GM23338 (cell line): ENCODE results near the gene SIRT7. TPM values are rescaled to one million over a fixed set of nuclear protein-coding genes. Genes with fewer than 3 reads are reported as not detected.

Source experiments
- ATAC-seq: fragments of 200-7000 bp; cut with Tn5 transposase; 3 replicates; pipeline ENCODE4 v1.9.1; 2020
- DNase-seq: peaks from one replicate; pipeline ENCODE4 v3.0.0-alpha.2; 2015; ENCODE audit warnings: low spot score
- H2AFZ ChIP-seq: fragments of 200-600 bp; sonication (generic); 2 replicates; pipeline ENCODE4 v1.8.0; 2016; ENCODE audit warnings: antibody characterized with exemption, mild to moderate bottlenecking, moderate library complexity
- H3F3A ChIP-seq: fragments of 200-600 bp; sonication (generic); replicated peaks from 2 replicates; pipeline ENCODE4 v1.8.0; 2017; ENCODE audit warnings: antibody characterized with exemption, mixed run types, low read depth
- H3K27ac ChIP-seq: fragments of 200-600 bp; sonication (generic); 2 replicates; pipeline ENCODE4 v1.6.1; 2016; ENCODE audit warnings: low read depth
- H3K27me3 ChIP-seq: fragments of 200-600 bp; sonication (generic); 2 replicates; pipeline ENCODE4 v1.8.0; 2016; ENCODE audit warnings: mild to moderate bottlenecking, mixed run types, moderate library complexity; ENCODE audit not compliant: insufficient read depth
- H3K36me3 ChIP-seq: fragments of 200-600 bp; sonication (generic); 2 replicates; pipeline ENCODE4 v1.8.0; 2016; ENCODE audit warnings: mild to moderate bottlenecking; ENCODE audit not compliant: insufficient read depth
- H3K4me1 ChIP-seq: fragments of 200-600 bp; sonication (generic); 2 replicates; pipeline ENCODE4 v1.8.0; 2016; ENCODE audit warnings: mild to moderate bottlenecking, moderate library complexity; ENCODE audit not compliant: insufficient read depth
- H3K4me2 ChIP-seq: fragments of 200-600 bp; sonication (generic); 2 replicates; pipeline ENCODE4 v1.7.1; 2017; ENCODE audit warnings: mixed run types
- H3K4me3 ChIP-seq: fragments of 200-600 bp; sonication (generic); 2 replicates; pipeline ENCODE4 v1.6.1; 2016; ENCODE audit warnings: mixed run types
- H3K79me2 ChIP-seq: fragments of 200-600 bp; sonication (generic); replicated peaks from 2 replicates; pipeline ENCODE4 v1.8.0; 2017; ENCODE audit warnings: mild to moderate bottlenecking; ENCODE audit not compliant: insufficient read depth
- H3K9me2 ChIP-seq: fragments of 200-600 bp; sonication (generic); 2 replicates; pipeline ENCODE4 v1.8.0; 2017; ENCODE audit not compliant: insufficient read depth
- H4K20me1 ChIP-seq: fragments of 200-600 bp; sonication (generic); replicated peaks from 2 replicates; pipeline ENCODE4 v1.8.0; 2017; ENCODE audit warnings: mild to moderate bottlenecking; ENCODE audit not compliant: insufficient read depth
- H3K27ac Mint-ChIP-seq: 2 replicates; pipeline ENCODE4 v1.8.0; 2020; ENCODE audit warnings: inconsistent platforms, mild to moderate bottlenecking, moderate library complexity, mixed read lengths
- H3K27me3 Mint-ChIP-seq: 3 replicates; pipeline ENCODE4 v1.8.0; 2022; ENCODE audit warnings: low read depth, mild to moderate bottlenecking, moderate library complexity, mixed read lengths, inconsistent platforms; ENCODE audit not compliant: insufficient read depth, poor library complexity
- H3K36me3 Mint-ChIP-seq: 3 replicates; pipeline ENCODE4 v1.8.0; 2021; ENCODE audit warnings: low read depth, mild to moderate bottlenecking, inconsistent platforms, moderate library complexity, mixed read lengths
- H3K4me1 Mint-ChIP-seq: 3 replicates; pipeline ENCODE4 v1.8.0; 2020; ENCODE audit warnings: mild to moderate bottlenecking, inconsistent platforms, mixed read lengths
- H3K4me3 Mint-ChIP-seq: 3 replicates; pipeline ENCODE4 v1.8.0; 2021; ENCODE audit warnings: moderate library complexity, mild to moderate bottlenecking, inconsistent platforms, mixed read lengths
- H3K9me3 Mint-ChIP-seq: 3 replicates; pipeline ENCODE4 v1.8.0; 2020; ENCODE audit warnings: moderate library complexity, mild to moderate bottlenecking, inconsistent platforms, mixed read lengths
- CREB1 ChIP-seq: fragments of 250-450 bp; sonication (Bioruptor Pico); IDR thresholded peaks from 2 replicates; pipeline ENCODE4 v1.5.0; 2020; ENCODE audit warnings: low read depth, mild to moderate bottlenecking, moderate library complexity
- EZH2 ChIP-seq: fragments of 200-600 bp; sonication (generic); IDR thresholded peaks from one replicate; pipeline ENCODE4 v1.8.0; 2017; ENCODE audit warnings: antibody characterized with exemption, mild to moderate bottlenecking, low read depth; ENCODE audit not compliant: unreplicated experiment
- EZH2phosphoT487 ChIP-seq: fragments of 200-600 bp; sonication (generic); IDR thresholded peaks from one replicate; pipeline ENCODE4 v1.8.1; 2018; ENCODE audit warnings: antibody characterized with exemption; ENCODE audit not compliant: unreplicated experiment
- JUNB ChIP-seq: IDR thresholded peaks from one replicate; pipeline ENCODE4 v1.6.1; 2016; ENCODE audit warnings: antibody characterized with exemption; ENCODE audit not compliant: unreplicated experiment
- NANOG ChIP-seq: IDR thresholded peaks from 2 replicates; pipeline ENCODE4 v1.6.1; 2016; ENCODE audit warnings: antibody characterized with exemption, borderline replicate concordance
- POLR2AphosphoS5 ChIP-seq: IDR thresholded peaks from 2 replicates; pipeline ENCODE4 v1.6.1; 2016; ENCODE audit warnings: antibody characterized with exemption, low read depth
- STAT1 ChIP-seq: IDR thresholded peaks from one replicate; pipeline ENCODE4 v1.6.1; 2016; ENCODE audit warnings: antibody characterized with exemption; ENCODE audit not compliant: unreplicated experiment
- ZNF114 ChIP-seq: fragments of 250-450 bp; sonication (Bioruptor Pico); IDR thresholded peaks from 2 replicates; pipeline ENCODE4 v1.5.0; 2020; ENCODE audit warnings: mild to moderate bottlenecking, moderate library complexity
- ZNF331 ChIP-seq: fragments of 250-450 bp; sonication (Bioruptor Pico); IDR thresholded peaks from 2 replicates; pipeline ENCODE4 v1.5.0; 2020; ENCODE audit warnings: low read depth, mild to moderate bottlenecking, moderate library complexity
- polyA plus RNA-seq: library from polyadenylated mRNA; unstranded; fragments of >200 nt; fragmentation: Nextera tagmentation; extraction: Ambion mirVana; gene quantifications from 2 replicates; pipeline ENCODE4 v1.2.1, GENCODE V29; 2016
- total RNA-seq: library from RNA; depleted of rRNA; stranded (reverse); fragments of >200 nt; shearing (Covaris generic); gene quantifications from 2 replicates; pipeline ENCODE4 v1.2.3, GENCODE V29; 2014
- TF ChIP-seq, protein P1 (sequence below): IDR thresholded peaks from one replicate; pipeline ENCODE4 v1.6.1; 2018; ENCODE audit warnings: antibody characterized with exemption; ENCODE audit not compliant: unreplicated experiment
- TF ChIP-seq, protein P2 (sequence below): fragments of 250-450 bp; sonication (Bioruptor Pico); IDR thresholded peaks from 2 replicates; pipeline ENCODE4 v1.5.0; 2020; ENCODE audit warnings: mild to moderate bottlenecking, moderate library complexity
- TF ChIP-seq, protein P3 (sequence below): IDR thresholded peaks from 2 replicates; pipeline ENCODE4 v1.6.1; 2016; ENCODE audit warnings: antibody characterized with exemption
- TF ChIP-seq, protein P4 (sequence below), 2 experiments: fragments of 200-600 bp in 1 of 2; sonication (generic) in 1 of 2; conservative IDR thresholded peaks; 2 replicates each; pipeline versions ENCODE4 v1.5.1 to v1.6.1; 2016 to 2017; ENCODE audit warnings: antibody characterized with exemption in 2 of 2, low read depth in 2 of 2, mild to moderate bottlenecking in 2 of 2, moderate library complexity in 1 of 2

Gene SIRT7
- total and polyA plus RNA-seq, 2 experiments from 2014 or later, result 16.3 to 20.8 TPM

DNA sequence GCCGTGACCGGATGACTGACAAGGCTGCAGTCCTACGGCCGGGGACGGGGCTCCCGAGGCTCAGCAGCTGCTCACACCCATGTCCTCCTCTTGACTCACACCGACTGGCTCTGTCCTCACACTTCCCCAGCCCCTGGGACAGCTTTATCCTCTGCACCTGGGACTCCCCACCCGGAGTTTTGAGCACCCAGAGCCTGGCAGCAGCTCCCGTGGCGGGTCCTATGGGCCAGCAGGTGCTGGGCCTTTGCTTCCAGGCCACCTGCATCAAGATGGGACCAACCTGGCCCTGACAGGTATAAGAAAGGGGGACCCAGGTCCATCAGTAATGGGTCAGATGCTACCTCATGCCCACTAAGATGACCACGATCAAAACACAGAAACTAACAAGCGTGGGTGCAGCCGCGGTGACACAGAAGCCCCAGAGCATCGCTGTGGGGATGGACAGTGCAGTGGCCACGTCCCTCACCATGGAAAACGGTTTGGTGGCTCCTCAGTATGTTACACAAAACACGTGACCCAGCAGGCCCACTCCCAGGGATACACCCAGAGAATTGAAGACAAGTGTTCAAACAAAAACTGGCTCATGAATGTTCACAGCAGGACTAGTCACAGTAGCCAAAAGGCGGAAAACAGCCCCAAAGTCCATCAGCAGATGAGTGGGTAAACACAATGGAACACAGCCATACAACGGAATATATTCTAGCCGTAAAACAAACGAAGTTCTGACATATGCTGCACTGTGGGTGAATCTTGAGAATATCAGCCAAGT, 46.3 kb upstream of the SIRT7 start:
- Mint-ChIP-seq H3K4me1 (peaks cover 3% of the 10 kb centered on the region; the same call in 1 of the 3 replicates), H3K9me3 (no peaks in the 10 kb centered on the region; the same call in 2 of the 3 replicates), H3K27me3 (peaks cover 61% of the 10 kb centered on the region), H3K27ac (no peak overlapping the region), H3K36me3 (no peaks in the 10 kb centered on the region), H3K4me3 (no peak overlapping the region; the same call in 2 of the 3 replicates)
- H3K79me2 ChIP-seq, result no peaks in the 10 kb centered on the region
- peaks cover 94% of the 10 kb centered on the region for H3K27me3 ChIP-seq
- H3K4me3 ChIP-seq, result no peak overlapping the region
- no peaks in the 10 kb centered on the region for H3K36me3 ChIP-seq
- H3K27ac ChIP-seq, result no peak overlapping the region
- DNase-seq, result no peak
- H4K20me1 ChIP-seq, result no peaks in the 10 kb centered on the region
- H2AFZ ChIP-seq, result no peak overlapping the region
- peaks cover 22% of the 10 kb centered on the region for H3F3A ChIP-seq
- H3K4me2 ChIP-seq, result no peak overlapping the region
- H3K4me1 ChIP-seq, result peaks cover 26% of the 10 kb centered on the region
- no peaks in the 10 kb centered on the region for H3K9me2 ChIP-seq
- TF ChIP-seq POLR2AphosphoS5 (no peak), EZH2 (no peak), ZNF114 (CRISPR knock-in tag) (no peak), ZNF331 (no peak), JUNB (no peak), EZH2phosphoT487 (no peak), CREB1 (CRISPR knock-in tag) (no peak), STAT1 (no peak), NANOG (no peak)
- TF ChIP-seq, protein P1, sequence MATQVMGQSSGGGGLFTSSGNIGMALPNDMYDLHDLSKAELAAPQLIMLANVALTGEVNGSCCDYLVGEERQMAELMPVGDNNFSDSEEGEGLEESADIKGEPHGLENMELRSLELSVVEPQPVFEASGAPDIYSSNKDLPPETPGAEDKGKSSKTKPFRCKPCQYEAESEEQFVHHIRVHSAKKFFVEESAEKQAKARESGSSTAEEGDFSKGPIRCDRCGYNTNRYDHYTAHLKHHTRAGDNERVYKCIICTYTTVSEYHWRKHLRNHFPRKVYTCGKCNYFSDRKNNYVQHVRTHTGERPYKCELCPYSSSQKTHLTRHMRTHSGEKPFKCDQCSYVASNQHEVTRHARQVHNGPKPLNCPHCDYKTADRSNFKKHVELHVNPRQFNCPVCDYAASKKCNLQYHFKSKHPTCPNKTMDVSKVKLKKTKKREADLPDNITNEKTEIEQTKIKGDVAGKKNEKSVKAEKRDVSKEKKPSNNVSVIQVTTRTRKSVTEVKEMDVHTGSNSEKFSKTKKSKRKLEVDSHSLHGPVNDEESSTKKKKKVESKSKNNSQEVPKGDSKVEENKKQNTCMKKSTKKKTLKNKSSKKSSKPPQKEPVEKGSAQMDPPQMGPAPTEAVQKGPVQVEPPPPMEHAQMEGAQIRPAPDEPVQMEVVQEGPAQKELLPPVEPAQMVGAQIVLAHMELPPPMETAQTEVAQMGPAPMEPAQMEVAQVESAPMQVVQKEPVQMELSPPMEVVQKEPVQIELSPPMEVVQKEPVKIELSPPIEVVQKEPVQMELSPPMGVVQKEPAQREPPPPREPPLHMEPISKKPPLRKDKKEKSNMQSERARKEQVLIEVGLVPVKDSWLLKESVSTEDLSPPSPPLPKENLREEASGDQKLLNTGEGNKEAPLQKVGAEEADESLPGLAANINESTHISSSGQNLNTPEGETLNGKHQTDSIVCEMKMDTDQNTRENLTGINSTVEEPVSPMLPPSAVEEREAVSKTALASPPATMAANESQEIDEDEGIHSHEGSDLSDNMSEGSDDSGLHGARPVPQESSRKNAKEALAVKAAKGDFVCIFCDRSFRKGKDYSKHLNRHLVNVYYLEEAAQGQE, result no peak
- TF ChIP-seq, protein P2, sequence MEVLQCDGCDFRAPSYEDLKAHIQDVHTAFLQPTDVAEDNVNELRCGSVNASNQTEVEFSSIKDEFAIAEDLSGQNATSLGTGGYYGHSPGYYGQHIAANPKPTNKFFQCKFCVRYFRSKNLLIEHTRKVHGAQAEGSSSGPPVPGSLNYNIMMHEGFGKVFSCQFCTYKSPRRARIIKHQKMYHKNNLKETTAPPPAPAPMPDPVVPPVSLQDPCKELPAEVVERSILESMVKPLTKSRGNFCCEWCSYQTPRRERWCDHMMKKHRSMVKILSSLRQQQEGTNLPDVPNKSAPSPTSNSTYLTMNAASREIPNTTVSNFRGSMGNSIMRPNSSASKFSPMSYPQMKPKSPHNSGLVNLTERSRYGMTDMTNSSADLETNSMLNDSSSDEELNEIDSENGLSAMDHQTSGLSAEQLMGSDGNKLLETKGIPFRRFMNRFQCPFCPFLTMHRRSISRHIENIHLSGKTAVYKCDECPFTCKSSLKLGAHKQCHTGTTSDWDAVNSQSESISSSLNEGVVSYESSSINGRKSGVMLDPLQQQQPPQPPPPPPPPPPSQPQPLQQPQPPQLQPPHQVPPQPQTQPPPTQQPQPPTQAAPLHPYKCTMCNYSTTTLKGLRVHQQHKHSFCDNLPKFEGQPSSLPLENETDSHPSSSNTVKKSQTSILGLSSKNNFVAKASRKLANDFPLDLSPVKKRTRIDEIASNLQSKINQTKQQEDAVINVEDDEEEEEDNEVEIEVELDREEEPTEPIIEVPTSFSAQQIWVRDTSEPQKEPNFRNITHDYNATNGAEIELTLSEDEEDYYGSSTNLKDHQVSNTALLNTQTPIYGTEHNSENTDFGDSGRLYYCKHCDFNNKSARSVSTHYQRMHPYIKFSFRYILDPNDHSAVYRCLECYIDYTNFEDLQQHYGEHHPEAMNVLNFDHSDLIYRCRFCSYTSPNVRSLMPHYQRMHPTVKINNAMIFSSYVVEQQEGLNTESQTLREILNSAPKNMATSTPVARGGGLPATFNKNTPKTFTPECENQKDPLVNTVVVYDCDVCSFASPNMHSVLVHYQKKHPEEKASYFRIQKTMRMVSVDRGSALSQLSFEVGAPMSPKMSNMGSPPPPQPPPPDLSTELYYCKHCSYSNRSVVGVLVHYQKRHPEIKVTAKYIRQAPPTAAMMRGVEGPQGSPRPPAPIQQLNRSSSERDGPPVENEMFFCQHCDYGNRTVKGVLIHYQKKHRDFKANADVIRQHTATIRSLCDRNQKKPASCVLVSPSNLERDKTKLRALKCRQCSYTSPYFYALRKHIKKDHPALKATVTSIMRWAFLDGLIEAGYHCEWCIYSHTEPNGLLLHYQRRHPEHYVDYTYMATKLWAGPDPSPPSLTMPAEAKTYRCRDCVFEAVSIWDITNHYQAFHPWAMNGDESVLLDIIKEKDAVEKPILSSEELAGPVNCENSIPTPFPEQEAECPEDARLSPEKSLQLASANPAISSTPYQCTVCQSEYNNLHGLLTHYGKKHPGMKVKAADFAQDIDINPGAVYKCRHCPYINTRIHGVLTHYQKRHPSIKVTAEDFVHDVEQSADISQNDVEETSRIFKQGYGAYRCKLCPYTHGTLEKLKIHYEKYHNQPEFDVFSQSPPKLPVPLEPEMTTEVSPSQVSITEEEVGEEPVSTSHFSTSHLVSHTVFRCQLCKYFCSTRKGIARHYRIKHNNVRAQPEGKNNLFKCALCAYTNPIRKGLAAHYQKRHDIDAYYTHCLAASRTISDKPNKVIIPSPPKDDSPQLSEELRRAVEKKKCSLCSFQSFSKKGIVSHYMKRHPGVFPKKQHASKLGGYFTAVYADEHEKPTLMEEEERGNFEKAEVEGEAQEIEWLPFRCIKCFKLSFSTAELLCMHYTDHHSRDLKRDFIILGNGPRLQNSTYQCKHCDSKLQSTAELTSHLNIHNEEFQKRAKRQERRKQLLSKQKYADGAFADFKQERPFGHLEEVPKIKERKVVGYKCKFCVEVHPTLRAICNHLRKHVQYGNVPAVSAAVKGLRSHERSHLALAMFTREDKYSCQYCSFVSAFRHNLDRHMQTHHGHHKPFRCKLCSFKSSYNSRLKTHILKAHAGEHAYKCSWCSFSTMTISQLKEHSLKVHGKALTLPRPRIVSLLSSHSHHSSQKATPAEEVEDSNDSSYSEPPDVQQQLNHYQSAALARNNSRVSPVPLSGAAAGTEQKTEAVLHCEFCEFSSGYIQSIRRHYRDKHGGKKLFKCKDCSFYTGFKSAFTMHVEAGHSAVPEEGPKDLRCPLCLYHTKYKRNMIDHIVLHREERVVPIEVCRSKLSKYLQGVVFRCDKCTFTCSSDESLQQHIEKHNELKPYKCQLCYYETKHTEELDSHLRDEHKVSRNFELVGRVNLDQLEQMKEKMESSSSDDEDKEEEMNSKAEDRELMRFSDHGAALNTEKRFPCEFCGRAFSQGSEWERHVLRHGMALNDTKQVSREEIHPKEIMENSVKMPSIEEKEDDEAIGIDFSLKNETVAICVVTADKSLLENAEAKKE, result no peak
- TF ChIP-seq, protein P3, sequence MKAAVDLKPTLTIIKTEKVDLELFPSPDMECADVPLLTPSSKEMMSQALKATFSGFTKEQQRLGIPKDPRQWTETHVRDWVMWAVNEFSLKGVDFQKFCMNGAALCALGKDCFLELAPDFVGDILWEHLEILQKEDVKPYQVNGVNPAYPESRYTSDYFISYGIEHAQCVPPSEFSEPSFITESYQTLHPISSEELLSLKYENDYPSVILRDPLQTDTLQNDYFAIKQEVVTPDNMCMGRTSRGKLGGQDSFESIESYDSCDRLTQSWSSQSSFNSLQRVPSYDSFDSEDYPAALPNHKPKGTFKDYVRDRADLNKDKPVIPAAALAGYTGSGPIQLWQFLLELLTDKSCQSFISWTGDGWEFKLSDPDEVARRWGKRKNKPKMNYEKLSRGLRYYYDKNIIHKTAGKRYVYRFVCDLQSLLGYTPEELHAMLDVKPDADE, result no peak
- TF ChIP-seq, protein P4, sequence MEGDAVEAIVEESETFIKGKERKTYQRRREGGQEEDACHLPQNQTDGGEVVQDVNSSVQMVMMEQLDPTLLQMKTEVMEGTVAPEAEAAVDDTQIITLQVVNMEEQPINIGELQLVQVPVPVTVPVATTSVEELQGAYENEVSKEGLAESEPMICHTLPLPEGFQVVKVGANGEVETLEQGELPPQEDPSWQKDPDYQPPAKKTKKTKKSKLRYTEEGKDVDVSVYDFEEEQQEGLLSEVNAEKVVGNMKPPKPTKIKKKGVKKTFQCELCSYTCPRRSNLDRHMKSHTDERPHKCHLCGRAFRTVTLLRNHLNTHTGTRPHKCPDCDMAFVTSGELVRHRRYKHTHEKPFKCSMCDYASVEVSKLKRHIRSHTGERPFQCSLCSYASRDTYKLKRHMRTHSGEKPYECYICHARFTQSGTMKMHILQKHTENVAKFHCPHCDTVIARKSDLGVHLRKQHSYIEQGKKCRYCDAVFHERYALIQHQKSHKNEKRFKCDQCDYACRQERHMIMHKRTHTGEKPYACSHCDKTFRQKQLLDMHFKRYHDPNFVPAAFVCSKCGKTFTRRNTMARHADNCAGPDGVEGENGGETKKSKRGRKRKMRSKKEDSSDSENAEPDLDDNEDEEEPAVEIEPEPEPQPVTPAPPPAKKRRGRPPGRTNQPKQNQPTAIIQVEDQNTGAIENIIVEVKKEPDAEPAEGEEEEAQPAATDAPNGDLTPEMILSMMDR (conservative IDR thresholded peaks at IDR 0.05; ENCODE audit: low read depth in 2 of 2), result no peak
- no peak for ATAC-seq
